HCT116 (cell line): ENCODE data around the gene WDR70. TPM values are rescaled to one million over a fixed set of nuclear protein-coding genes. Genes with fewer than 3 reads are reported as not detected.

ENCODE experiments used
- ATAC-seq: fragments of 200-7000 bp; cut with Tn5 transposase; 2 replicates; pipeline ENCODE4 v1.9.1; 2020; ENCODE audit warnings: mild to moderate bottlenecking, moderate library complexity
- BruUV-seq: library from RNA; stranded (reverse); fragments of 400-500 nt; replicated peaks from 2 replicates; lab custom pipeline; 2021; lab: Mats Ljungman, UMichigan
- CTCF ChIA-PET: fragments of 300-600 bp; sonication (Branson Sonifier 250); formaldehyde crosslinking; loops from one replicate; lab custom pipeline; 2021; ENCODE audit warnings: antibody characterized with exemption; lab: Charles Lee
- POLR2A ChIA-PET: fragments of 300-600, 350-600 bp; sonication (Branson Sonifier 250); formaldehyde crosslinking; loops from one replicate; lab custom pipeline; 2021; ENCODE audit warnings: antibody characterized with exemption; lab: Charles Lee
- RAD21 ChIA-PET, 2 experiments: fragments of 300-600 bp; sonication (Branson Sonifier 250); formaldehyde crosslinking; loops; one replicate each; lab custom pipeline; 2023; ENCODE audit warnings: low total read pairs in 2 of 2; ENCODE audit not compliant: uncharacterized antibody in 2 of 2, unreplicated experiment in 2 of 2, low non-redundant PET in 1 of 2; lab: Charles Lee
- DNase-seq: peaks from one replicate; pipeline ENCODE4 v3.0.0-alpha.2; 2010; ENCODE audit warnings: low read depth, low spot score
- H2AFZ ChIP-seq: fragments of 200-600 bp; shearing (Covaris generic), sonication (generic); 2 replicates; pipeline ENCODE4 v1.6.1; 2017; ENCODE audit warnings: low read depth, mixed run types, mixed read lengths, antibody characterized with exemption, low read length; ENCODE audit not compliant: poor library complexity, severe bottlenecking
- H3K27ac ChIP-seq: 2 replicates; pipeline ENCODE4 v1.5.1; 2012; ENCODE audit warnings: low read depth, low read length
- H3K27me3 ChIP-seq: fragments of 200-600 bp; sonication (generic); 2 replicates; pipeline ENCODE4 v1.6.1; 2016; ENCODE audit warnings: mixed run types, low read length, mixed read lengths; ENCODE audit not compliant: insufficient read depth
- H3K36me3 ChIP-seq, 2 experiments: fragments of 200-500 bp in 1 of 2; fragments of 200-600 bp in 1 of 2; sonication (Bioruptor generic) in 1 of 2; sonication (generic) in 1 of 2; 2 replicates each; pipeline versions ENCODE4 v1.5.1 to v1.6.1; 2014 to 2016; ENCODE audit warnings: low read length in 2 of 2, inconsistent platforms in 1 of 2, mixed read lengths in 1 of 2, mixed run types in 1 of 2; ENCODE audit not compliant: insufficient read depth in 2 of 2, control insufficient read depth in 1 of 2
- H3K4me1 ChIP-seq, 2 experiments: fragments of 200-600 bp in 1 of 2; sonication (generic) in 1 of 2; 2 replicates each; pipeline versions ENCODE4 v1.5.1 to v1.6.1; 2012 to 2017; ENCODE audit warnings: low read length in 2 of 2, inconsistent platforms in 1 of 2, mild to moderate bottlenecking in 1 of 2, mixed read lengths in 1 of 2, mixed run types in 1 of 2, moderate library complexity in 1 of 2; ENCODE audit not compliant: insufficient read depth in 2 of 2, control insufficient read depth in 1 of 2
- H3K4me2 ChIP-seq: fragments of 200-600 bp; sonication (generic); 2 replicates; pipeline ENCODE4 v1.6.1; 2017; ENCODE audit warnings: mixed run types, low read length, mixed read lengths
- H3K4me3 ChIP-seq, 2 experiments: fragments of 200-600 bp in 1 of 2; sonication (generic) in 1 of 2; replicated peaks in 1 of 2; 2 replicates each; pipeline ENCODE4 v1.5.1; 2011 to 2016; ENCODE audit warnings: low read length in 2 of 2, control low read depth in 1 of 2, low read depth in 1 of 2, mild to moderate bottlenecking in 1 of 2, mixed read lengths in 1 of 2, mixed run types in 1 of 2
- H3K79me2 ChIP-seq: fragments of 200-600 bp; sonication (generic); 2 replicates; pipeline ENCODE4 v1.6.1; 2017; ENCODE audit warnings: mild to moderate bottlenecking, mixed run types, low read length, moderate library complexity, mixed read lengths; ENCODE audit not compliant: insufficient read depth
- H3K9ac ChIP-seq: fragments of 200-600 bp; sonication (generic); 2 replicates; pipeline ENCODE4 v1.6.1; 2016; ENCODE audit warnings: low read length, mixed read lengths
- H3K9me2 ChIP-seq: fragments of 200-600 bp; sonication (generic), shearing (Covaris generic); 2 replicates; pipeline ENCODE4 v1.6.1; 2017; ENCODE audit warnings: mixed run types, mild to moderate bottlenecking, moderate library complexity; ENCODE audit not compliant: insufficient read depth
- H3K9me3 ChIP-seq, 2 experiments: fragments of 200-500 bp in 1 of 2; fragments of 200-600 bp in 1 of 2; sonication (Bioruptor generic) in 1 of 2; sonication (generic) in 1 of 2; 2 replicates each; pipeline ENCODE4 v1.6.1; 2014 to 2017; ENCODE audit warnings: low read length in 2 of 2, mixed read lengths in 2 of 2, inconsistent platforms in 1 of 2, low read depth in 1 of 2, mild to moderate bottlenecking in 1 of 2, mixed run types in 1 of 2, moderate library complexity in 1 of 2; ENCODE audit not compliant: control insufficient read depth in 1 of 2, insufficient read depth in 1 of 2
- H4K20me1 ChIP-seq: fragments of 200-600 bp; sonication (generic), shearing (Covaris generic); 2 replicates; pipeline ENCODE4 v1.6.1; 2017; ENCODE audit warnings: mixed run types, mild to moderate bottlenecking, moderate library complexity; ENCODE audit not compliant: insufficient read depth
- CBX3 ChIP-seq: IDR thresholded peaks from 2 replicates; pipeline ENCODE4 v1.6.1; 2012; ENCODE audit warnings: low read depth
- CTCF ChIP-seq, 3 experiments: fragments of 200-600 bp in 1 of 3; sonication (generic) in 1 of 3; IDR thresholded peaks in 2 of 3; conservative IDR thresholded peaks in 1 of 3; 2 replicates each; pipeline ENCODE4 v1.5.1; 2012 to 2017; ENCODE audit warnings: low read depth in 2 of 3, low read length in 2 of 3, antibody characterized with exemption in 1 of 3, borderline replicate concordance in 1 of 3, control low read depth in 1 of 3, mild to moderate bottlenecking in 1 of 3, mixed read lengths in 1 of 3, mixed run types in 1 of 3, moderate library complexity in 1 of 3; ENCODE audit not compliant: insufficient read depth in 1 of 3
- ELF1 ChIP-seq: IDR thresholded peaks from 2 replicates; pipeline ENCODE4 v1.6.1; 2012; ENCODE audit warnings: low read depth, borderline replicate concordance
- EZH2 ChIP-seq: fragments of 200-600 bp; sonication (generic); IDR thresholded peaks from 2 replicates; pipeline ENCODE4 v1.6.1; 2017; ENCODE audit warnings: antibody characterized with exemption, mixed run types
- MAX ChIP-seq: IDR thresholded peaks from 2 replicates; pipeline ENCODE4 v1.6.1; 2012
- POLR2A ChIP-seq: IDR thresholded peaks from 2 replicates; pipeline ENCODE4 v1.7.0; 2011; ENCODE audit warnings: borderline replicate concordance; ENCODE audit not compliant: insufficient read depth, insufficient read length; ENCODE audit errors: extremely low read depth
- TCF7L2 ChIP-seq: IDR thresholded peaks from 2 replicates; pipeline ENCODE4 v1.7.0; 2011; ENCODE audit warnings: borderline replicate concordance, inconsistent platforms; ENCODE audit not compliant: insufficient read depth, insufficient read length; ENCODE audit errors: extremely low read depth
- ZBTB33 ChIP-seq: IDR thresholded peaks from 2 replicates; pipeline ENCODE4 v1.6.1; 2011; ENCODE audit warnings: mild to moderate bottlenecking, low read length, moderate library complexity; ENCODE audit not compliant: insufficient replicate concordance; ENCODE audit errors: extremely low read depth
- ZFX ChIP-seq: fragments of 450-650 bp; IDR thresholded peaks from 2 replicates; pipeline ENCODE4 v1.6.1; 2017
- intact Hi-C: fragments of 100-400 bp; cut with micrococcal nuclease; formaldehyde crosslinking; loops from 2 replicates; pipeline ENCODE4 v1.10.0; 2022
- total RNA-seq: library from RNA; stranded (reverse); gene quantifications from one replicate; pipeline ENCODE4 v1.2.1, GENCODE V29; 2021; ENCODE audit not compliant: unreplicated experiment
- TF ChIP-seq, protein P1 (sequence below): IDR thresholded peaks from 2 replicates; pipeline ENCODE4 v1.6.1; 2012; ENCODE audit warnings: low read depth

The WDR70 gene
- total RNA-seq, 1 experiment from 2014 or later: 31.1 TPM

- Histone ChIP-seq H3K4me3 (no peak overlapping the region), H4K20me1 (no peaks in the 10 kb centered on the region), H3K9ac (no peak overlapping the region), H3K27me3 (no peaks in the 10 kb centered on the region)
- BruUV-seq: no TSS peak
- no peak for ATAC-seq
- CTCF ChIA-PET: interaction anchor here (1.2 kb wide), 1 partner anchor 14 kb away, joined by 3 read pairs; no protein-coding TSS in a partner anchor
- TF ChIP-seq ZFX (no peak), MAX (no peak), ELF1 (no peak), ZBTB33 (no peak), TCF7L2 (no peak), CTCF (IDR thresholded peaks at IDR 0.05 in 2 of 3, conservative IDR thresholded peaks at IDR 0.05 in 1 of 3; ENCODE audit: borderline replicate concordance in 1 of 3, insufficient read depth in 1 of 3, low read depth in 2 of 3, low read length in 2 of 3) (no peak), POLR2A (no peak), EZH2 (no peak), CBX3 (no peak)
- TF ChIP-seq, protein P1, sequence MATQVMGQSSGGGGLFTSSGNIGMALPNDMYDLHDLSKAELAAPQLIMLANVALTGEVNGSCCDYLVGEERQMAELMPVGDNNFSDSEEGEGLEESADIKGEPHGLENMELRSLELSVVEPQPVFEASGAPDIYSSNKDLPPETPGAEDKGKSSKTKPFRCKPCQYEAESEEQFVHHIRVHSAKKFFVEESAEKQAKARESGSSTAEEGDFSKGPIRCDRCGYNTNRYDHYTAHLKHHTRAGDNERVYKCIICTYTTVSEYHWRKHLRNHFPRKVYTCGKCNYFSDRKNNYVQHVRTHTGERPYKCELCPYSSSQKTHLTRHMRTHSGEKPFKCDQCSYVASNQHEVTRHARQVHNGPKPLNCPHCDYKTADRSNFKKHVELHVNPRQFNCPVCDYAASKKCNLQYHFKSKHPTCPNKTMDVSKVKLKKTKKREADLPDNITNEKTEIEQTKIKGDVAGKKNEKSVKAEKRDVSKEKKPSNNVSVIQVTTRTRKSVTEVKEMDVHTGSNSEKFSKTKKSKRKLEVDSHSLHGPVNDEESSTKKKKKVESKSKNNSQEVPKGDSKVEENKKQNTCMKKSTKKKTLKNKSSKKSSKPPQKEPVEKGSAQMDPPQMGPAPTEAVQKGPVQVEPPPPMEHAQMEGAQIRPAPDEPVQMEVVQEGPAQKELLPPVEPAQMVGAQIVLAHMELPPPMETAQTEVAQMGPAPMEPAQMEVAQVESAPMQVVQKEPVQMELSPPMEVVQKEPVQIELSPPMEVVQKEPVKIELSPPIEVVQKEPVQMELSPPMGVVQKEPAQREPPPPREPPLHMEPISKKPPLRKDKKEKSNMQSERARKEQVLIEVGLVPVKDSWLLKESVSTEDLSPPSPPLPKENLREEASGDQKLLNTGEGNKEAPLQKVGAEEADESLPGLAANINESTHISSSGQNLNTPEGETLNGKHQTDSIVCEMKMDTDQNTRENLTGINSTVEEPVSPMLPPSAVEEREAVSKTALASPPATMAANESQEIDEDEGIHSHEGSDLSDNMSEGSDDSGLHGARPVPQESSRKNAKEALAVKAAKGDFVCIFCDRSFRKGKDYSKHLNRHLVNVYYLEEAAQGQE: no peak
- TF ChIP-seq, all 23 proteins: peak for 0
- H3K9me2 ChIP-seq: no peaks in the 10 kb centered on the region
- no peaks in the 10 kb centered on the region for H3K79me2 ChIP-seq
- RAD21 ChIA-PET: no interaction called here
- H3K27ac ChIP-seq: no peak overlapping the region
- DNase-seq: no peak
- intact Hi-C loops: no loop called here
- no peak overlapping the region for H2AFZ ChIP-seq
- H3K4me1 ChIP-seq: no peaks in the 10 kb centered on the region
- H3K9me3 ChIP-seq: no peaks in the 10 kb centered on the region
- no peak overlapping the region for H3K4me2 ChIP-seq
- H3K36me3 ChIP-seq: no peaks in the 10 kb centered on the region
- POLR2A ChIA-PET: no interaction called here
These were observed 189.1 kb downstream of the WDR70 start for GRCh38 chr5:37568018-37568753.
